Measurements from ENCODE around the gene FAM20C. TPM values are rescaled to one million over a fixed set of nuclear protein-coding genes. Genes with fewer than 3 reads are reported as not detected.

Gene FAM20C
- total and polyA plus RNA-seq, 2 donors (not counting 3 experiments of a cell fraction or from before 2014, with no cell fraction given), result 14.2 to 34.5 TPM

- H3K27ac ChIP-seq (ENCODE audit: insufficient read depth, low read depth, low read length), result no peak overlapping the region
- no peak overlapping the region for H3K4me3 ChIP-seq (replicated peaks in 1 of 3; ENCODE audit: insufficient read depth in 1 of 3, low read depth in 1 of 3, low read length in 3 of 3)
- no peak overlapping the region for H2AFZ ChIP-seq (ENCODE audit: low read depth, low read length)
- DNase-seq (ENCODE audit: low read depth, low spot score) (no peak), FAIRE-seq (no peak)
- H3K27me3 ChIP-seq (ENCODE audit: control insufficient read depth in 2 of 2, insufficient read depth in 2 of 2, low read length in 2 of 2), result no peaks in the 10 kb centered on the region
- H3K4me1 ChIP-seq (ENCODE audit: control insufficient read depth, extremely low read depth, insufficient read depth, low read length), result no peaks in the 10 kb centered on the region
- dilution Hi-C loops (cut with MboI; ENCODE audit: extremely low pct_ligation_motif_present, low sequenced_read_pairs), result no loop called here
- intact Hi-C loops (cut with micrococcal nuclease), result no loop called here
- TF ChIP-seq MYC (IDR thresholded peaks at IDR 0.05; ENCODE audit: low read depth, low read length) (no peak), CTCF (IDR thresholded peaks at IDR 0.05; ENCODE audit: extremely low read depth in 1 of 2, insufficient read depth in 1 of 2, low read depth in 1 of 2, low read length in 2 of 2) (no peak)
- H3K4me2 ChIP-seq (ENCODE audit: insufficient read depth, low read length), result no peak overlapping the region
- no peak overlapping the region for H3K9ac ChIP-seq (replicated peaks; ENCODE audit: extremely low read depth, insufficient read depth, low read length)
- H3K36me3 ChIP-seq (ENCODE audit: control insufficient read depth in 2 of 2, extremely low read depth in 1 of 2, insufficient read depth in 2 of 2, low read length in 2 of 2), result peaks cover 0 to 3% of the 10 kb centered on the region in 2 experiments
- no peaks in the 10 kb centered on the region for H3K9me3 ChIP-seq (replicated peaks; ENCODE audit: control insufficient read depth, insufficient read depth, low read length)
- H3K79me2 ChIP-seq (ENCODE audit: control insufficient read depth, insufficient read depth, low read length), result no peaks in the 10 kb centered on the region
- no TSS peak for BruUV-seq (replicated peaks)
- ChIA-PET POLR2A (no interaction called here), CTCF (interaction anchor here (1.6 kb wide), 1 partner anchor 168 kb away, joined by 7 read pairs; no protein-coding TSS in a partner anchor)
- no peaks in the 10 kb centered on the region for H4K20me1 ChIP-seq (replicated peaks; ENCODE audit: control insufficient read depth, extremely low read depth, insufficient read depth, low read length)
- no peaks in the 10 kb centered on the region for H3K9me1 ChIP-seq (replicated peaks; ENCODE audit: control insufficient read depth, extremely low read depth, insufficient read depth, low read length)
Measured at GRCh38 chr7:231858-232246, 39.5 kb downstream of the FAM20C start.

- CTCF ChIA-PET, result interaction anchor here (1.6 kb wide), 1 partner anchor 169 kb away, joined by 6 read pairs; no protein-coding TSS in a partner anchor
- no peaks in the 10 kb centered on the region for H4K20me1 ChIP-seq (replicated peaks; ENCODE audit: control insufficient read depth, extremely low read depth, insufficient read depth, low read length)
Measured at GRCh38 chr7:232410-233248, 40.3 kb downstream of the FAM20C start.

More at GRCh38 chr7:232410-233248, 40.3 kb downstream of the FAM20C start:
- Histone ChIP-seq H3K27ac (ENCODE audit: insufficient read depth, low read depth, low read length) (no peak overlapping the region), H3K4me2 (ENCODE audit: insufficient read depth, low read length) (no peak overlapping the region), H3K4me3 (replicated peaks in 1 of 3; ENCODE audit: insufficient read depth in 1 of 3, low read depth in 1 of 3, low read length in 3 of 3) (no peak overlapping the region), H3K27me3 (ENCODE audit: control insufficient read depth in 2 of 2, insufficient read depth in 2 of 2, low read length in 2 of 2) (no peaks in the 10 kb centered on the region), H3K9me3 (replicated peaks; ENCODE audit: control insufficient read depth, insufficient read depth, low read length) (no peaks in the 10 kb centered on the region), H3K36me3 (ENCODE audit: control insufficient read depth in 2 of 2, extremely low read depth in 1 of 2, insufficient read depth in 2 of 2, low read length in 2 of 2) (peaks cover 0 to 3% of the 10 kb centered on the region in 2 experiments), H3K79me2 (ENCODE audit: control insufficient read depth, insufficient read depth, low read length) (peaks cover 6% of the 10 kb centered on the region), H3K9me1 (replicated peaks; ENCODE audit: control insufficient read depth, extremely low read depth, insufficient read depth, low read length) (no peaks in the 10 kb centered on the region), H3K4me1 (ENCODE audit: control insufficient read depth, extremely low read depth, insufficient read depth, low read length) (no peaks in the 10 kb centered on the region), H3K9ac (replicated peaks; ENCODE audit: extremely low read depth, insufficient read depth, low read length) (no peak overlapping the region), H2AFZ (ENCODE audit: low read depth, low read length) (no peak overlapping the region)
- no TSS peak for BruUV-seq (replicated peaks)
- DNase-seq (ENCODE audit: low read depth, low spot score), result peak; percentile 13
- no peak for FAIRE-seq
- POLR2A ChIA-PET, result no interaction called here
- TF ChIP-seq POLR2A (IDR thresholded peaks at IDR 0.05; ENCODE audit: low read depth, low read length), result no peak
- TF ChIP-seq FOS (IDR thresholded peaks at IDR 0.05; ENCODE audit: borderline replicate concordance, insufficient read depth, low read length), result no peak
- TF ChIP-seq POLR2AphosphoS5 (IDR thresholded peaks at IDR 0.05; ENCODE audit: insufficient read depth, low read depth, low read length), result no peak
- no peak for TF ChIP-seq JUN (IDR thresholded peaks at IDR 0.05; ENCODE audit: borderline replicate concordance, insufficient read depth, insufficient read length, low read depth)
- TF ChIP-seq EZH2 (IDR thresholded peaks at IDR 0.05; ENCODE audit: borderline replicate concordance, low read depth, low read length, severe bottlenecking), result no peak
- TF ChIP-seq MAX (IDR thresholded peaks at IDR 0.05; ENCODE audit: insufficient read depth, insufficient read length), result no peak
- TF ChIP-seq CTCF (IDR thresholded peaks at IDR 0.05; ENCODE audit: extremely low read depth in 1 of 2, insufficient read depth in 1 of 2, low read depth in 1 of 2, low read length in 2 of 2), result no peak
- no peak for TF ChIP-seq MYC (IDR thresholded peaks at IDR 0.05; ENCODE audit: low read depth, low read length)
- no peak for TF ChIP-seq GATA2 (IDR thresholded peaks at IDR 0.05; ENCODE audit: insufficient read depth, insufficient read length, low read depth, low read length)
- dilution Hi-C loops (cut with MboI; ENCODE audit: extremely low pct_ligation_motif_present, low sequenced_read_pairs) (no loop called here), intact Hi-C loops (cut with micrococcal nuclease) (no loop called here)
